Activated CD4-positive, alpha-beta T cell treated with anti-CD3 and anti-CD28 coated beads for 36 hours (primary cell): ENCODE data around the gene ELL2. TPM values are rescaled to one million over a fixed set of nuclear protein-coding genes. Genes with fewer than 3 reads are reported as not detected.
"Not testable (repeated sequence)": the region's sequence is repeated elsewhere in the genome, so short reads cannot be mapped to it uniquely, and the experiment has no call there.

Experiments
- ATAC-seq: fragments of 200-7000 bp; cut with Tn5 transposase; one replicate; pipeline ENCODE4 v1.10.0; 2021; ENCODE audit warnings: mild to moderate bottlenecking, moderate library complexity
- CTCF ChIA-PET: fragments of 350-600 bp; sonication (Branson Sonifier 250); formaldehyde crosslinking; loops from one replicate; lab custom pipeline; 2021; ENCODE audit warnings: antibody characterized with exemption; lab: Charles Lee
- POLR2A ChIA-PET: fragments of 350-600 bp; sonication (Branson Sonifier 250); formaldehyde crosslinking; loops from one replicate; lab custom pipeline; 2021; ENCODE audit warnings: antibody characterized with exemption, inconsistent platforms; lab: Charles Lee
- DNase-seq: peaks from one replicate; pipeline ENCODE4 v3.0.0-alpha.2; 2020
- H3K27ac Mint-ChIP-seq: one replicate; pipeline ENCODE4 v1.8.0; 2021; ENCODE audit warnings: mixed read lengths
- H3K27me3 Mint-ChIP-seq: one replicate; pipeline ENCODE4 v1.8.0; 2021; ENCODE audit warnings: mixed read lengths
- H3K36me3 Mint-ChIP-seq: one replicate; pipeline ENCODE4 v1.8.0; 2021; ENCODE audit warnings: low read depth, mixed read lengths
- H3K4me1 Mint-ChIP-seq: one replicate; pipeline ENCODE4 v1.8.0; 2021; ENCODE audit warnings: mixed read lengths
- H3K4me3 Mint-ChIP-seq: one replicate; pipeline ENCODE4 v1.8.0; 2021; ENCODE audit warnings: mild to moderate bottlenecking, moderate library complexity, mixed read lengths
- H3K9me3 Mint-ChIP-seq: one replicate; pipeline ENCODE4 v1.8.0; 2021; ENCODE audit warnings: low read depth, mixed read lengths
- intact Hi-C, 2 experiments: fragments of 100-400 bp; cut with DNase I in 1 of 2; cut with micrococcal nuclease in 1 of 2; formaldehyde crosslinking; loops; one replicate each; pipeline versions ENCODE4 v1.14.2 to v1.15.1; 2022 to 2024; cut with DNase I, micrococcal nuclease
- total RNA-seq, 2 experiments: library from RNA; stranded (reverse); gene quantifications; one replicate each; pipeline ENCODE4 v1.2.3, GENCODE V29; 2021

The ELL2 gene
- total RNA-seq, 2 experiments from 2014 or later: 87.6 to 131 TPM

GRCh38 chr5:95858661-95859595 is 102.7 kb downstream of the ELL2 start:
- POLR2A ChIA-PET: no interaction called here

GRCh38 chr5:95858023-95858461 is 103.6 kb downstream of the ELL2 start:
- peaks cover 52% of the 10 kb centered on the region for H3K4me1 Mint-ChIP-seq
- CTCF ChIA-PET: interaction anchor here (0.9 to 7.0 kb wide), 5 partner anchors 9 to 318 kb away, joined by 4 to 56 read pairs (median 8); no protein-coding TSS in a partner anchor
- H3K27me3 Mint-ChIP-seq: no peaks in the 10 kb centered on the region
- peak overlapping the region; percentile 12 for H3K4me3 Mint-ChIP-seq
- H3K27ac Mint-ChIP-seq: peak overlapping the region; percentile 76
- POLR2A ChIA-PET: no interaction called here
- no peak for DNase-seq
- ATAC-seq: no peak
- intact Hi-C loops: loop anchor here (1.0 to 5.0 kb wide), 11 partner anchors 71 to 845 kb away; partner anchors contain the start of gene ELL2 (in 2 of the 2)
- H3K36me3 Mint-ChIP-seq: no peaks in the 10 kb centered on the region
- no peaks in the 10 kb centered on the region for H3K9me3 Mint-ChIP-seq

More at GRCh38 chr5:95858661-95859595, 102.7 kb downstream of the ELL2 start:
- ATAC-seq (peak; percentile 95), DNase-seq (peak; percentile 98)
- peaks cover 58% of the 10 kb centered on the region for H3K4me1 Mint-ChIP-seq
- H3K36me3 Mint-ChIP-seq: no peaks in the 10 kb centered on the region
- peak overlapping the region; percentile 12 for H3K4me3 Mint-ChIP-seq
- intact Hi-C loops: loop anchor here (1.0 to 5.0 kb wide), 14 partner anchors 11 to 844 kb away; partner anchors contain the start of gene ELL2 (in 2 of the 2)
- CTCF ChIA-PET: interaction anchor here (0.6 to 3.9 kb wide), 21 partner anchors 8 to 1231 kb away, joined by 3 to 22 read pairs (median 4); no protein-coding TSS in a partner anchor
- no peaks in the 10 kb centered on the region for H3K27me3 Mint-ChIP-seq
- H3K27ac Mint-ChIP-seq: peak overlapping the region; percentile 86
- no peaks in the 10 kb centered on the region for H3K9me3 Mint-ChIP-seq

GRCh38 chr5:95857185-95857945 is 104.3 kb downstream of the ELL2 start:
- Mint-ChIP-seq H3K4me3 (no peak overlapping the region), H3K27me3 (no peaks in the 10 kb centered on the region), H3K36me3 (no peaks in the 10 kb centered on the region), H3K9me3 (no peaks in the 10 kb centered on the region), H3K4me1 (peaks cover 45% of the 10 kb centered on the region), H3K27ac (no peak overlapping the region)
- intact Hi-C loops: loop anchor here in 1 of 2 experiments (5.0 kb wide), 1 partner anchor 365 kb away; no protein-coding TSS in a partner anchor
- CTCF ChIA-PET: interaction anchor here (0.6 to 7.0 kb wide), 11 partner anchors 8 to 480 kb away, joined by 3 to 56 read pairs (median 4); no protein-coding TSS in a partner anchor
- no peak for ATAC-seq
- POLR2A ChIA-PET: no interaction called here
- no peak for DNase-seq

- Mint-ChIP-seq H3K27me3 (no peaks in the 10 kb centered on the region), H3K27ac (no peak overlapping the region), H3K9me3 (no peaks in the 10 kb centered on the region), H3K4me3 (no peak overlapping the region), H3K4me1 (peaks cover 37% of the 10 kb centered on the region), H3K36me3 (no peaks in the 10 kb centered on the region)
- POLR2A ChIA-PET: no interaction called here
- no peak for ATAC-seq
- intact Hi-C loops: loop anchor here in 1 of 2 experiments (5.0 kb wide), 1 partner anchor 366 kb away; no protein-coding TSS in a partner anchor
- CTCF ChIA-PET: interaction anchor here (0.7 to 7.0 kb wide), 9 partner anchors 7 to 481 kb away, joined by 3 to 56 read pairs (median 4); partner anchors contain the start of gene RFESD
- DNase-seq: no peak
Observed at GRCh38 chr5:95856501-95856981, 105.1 kb downstream of the ELL2 start.

- DNase-seq (no peak), ATAC-seq (no peak)
- Mint-ChIP-seq H3K4me3 (no peak overlapping the region), H3K27me3 (peaks cover 2% of the 10 kb centered on the region), H3K4me1 (peaks cover 8% of the 10 kb centered on the region), H3K27ac (no peak overlapping the region), H3K36me3 (no peaks in the 10 kb centered on the region), H3K9me3 (no peaks in the 10 kb centered on the region)
- intact Hi-C loops: no loop called here
- ChIA-PET POLR2A (no interaction called here), CTCF (interaction anchor here (0.8 to 7.0 kb wide), 10 partner anchors 9 to 484 kb away, joined by 3 to 56 read pairs (median 3); no protein-coding TSS in a partner anchor)
Observed at GRCh38 chr5:95853490-95853889, 108.2 kb downstream of the ELL2 start.

- no peaks in the 10 kb centered on the region for H3K36me3 Mint-ChIP-seq
- no peak for DNase-seq
- ATAC-seq: no peak
- H3K27ac Mint-ChIP-seq: no peak overlapping the region
- H3K27me3 Mint-ChIP-seq: peaks cover 4% of the 10 kb centered on the region
- no peak overlapping the region for H3K4me3 Mint-ChIP-seq
- intact Hi-C loops: no loop called here
- no peaks in the 10 kb centered on the region for H3K9me3 Mint-ChIP-seq
- ChIA-PET POLR2A (no interaction called here), CTCF (interaction anchor here (0.6 to 7.0 kb wide), 10 partner anchors 8 to 765 kb away, joined by 3 to 56 read pairs (median 4); no protein-coding TSS in a partner anchor)
- peaks cover 2% of the 10 kb centered on the region for H3K4me1 Mint-ChIP-seq
Observed at GRCh38 chr5:95852567-95852966, 109.1 kb downstream of the ELL2 start.

- H3K27ac Mint-ChIP-seq, DNase-seq, H3K9me3 Mint-ChIP-seq, ATAC-seq, H3K4me1 Mint-ChIP-seq, intact Hi-C loops, H3K27me3 Mint-ChIP-seq, H3K36me3 Mint-ChIP-seq, POLR2A ChIA-PET, H3K4me3 Mint-ChIP-seq: not testable (repeated sequence)
- CTCF ChIA-PET: interaction anchor here (3.5 to 7.0 kb wide), 4 partner anchors 7 to 187 kb away, joined by 22 to 142 read pairs (median 42); no protein-coding TSS in a partner anchor
Observed at GRCh38 chr5:95851141-95851540, 110.5 kb downstream of the ELL2 start.

- ChIA-PET POLR2A (no interaction called here), CTCF (interaction anchor here (0.7 to 5.5 kb wide), 7 partner anchors 8 to 186 kb away, joined by 3 to 142 read pairs (median 22); no protein-coding TSS in a partner anchor)
- Mint-ChIP-seq H3K27me3 (peaks cover 4% of the 10 kb centered on the region), H3K4me1 (no peaks in the 10 kb centered on the region), H3K36me3 (no peaks in the 10 kb centered on the region), H3K9me3 (no peaks in the 10 kb centered on the region), H3K27ac (no peak overlapping the region), H3K4me3 (no peak overlapping the region)
- peak; percentile 54 for ATAC-seq
- intact Hi-C loops: no loop called here
- no peak for DNase-seq
Observed at GRCh38 chr5:95850391-95850894, 111.2 kb downstream of the ELL2 start.

- no peaks in the 10 kb centered on the region for H3K4me1 Mint-ChIP-seq
- H3K27me3 Mint-ChIP-seq: peaks cover 4% of the 10 kb centered on the region
- CTCF ChIA-PET: interaction anchor here (0.6 to 6.8 kb wide), 14 partner anchors 10 to 1067 kb away, joined by 3 to 142 read pairs (median 5); partner anchors contain the start of genes GLRX and RFESD
- no peaks in the 10 kb centered on the region for H3K9me3 Mint-ChIP-seq
- ATAC-seq (no peak), DNase-seq (no peak)
- no peak overlapping the region for H3K27ac Mint-ChIP-seq
- POLR2A ChIA-PET: interaction anchor here (1.0 kb wide), 1 partner anchor 8 kb away, joined by 4 read pairs; no protein-coding TSS in a partner anchor
- no peak overlapping the region for H3K4me3 Mint-ChIP-seq
- intact Hi-C loops: loop anchor here in 1 of 2 experiments (10.0 kb wide), 1 partner anchor 564 kb away; the partner anchor contains the start of gene MCTP1
- H3K36me3 Mint-ChIP-seq: no peaks in the 10 kb centered on the region
Observed at GRCh38 chr5:95848701-95849100, 113.0 kb downstream of the ELL2 start.

GRCh38 chr5:95847261-95847592 is 114.4 kb downstream of the ELL2 start:
- DNase-seq: no peak
- H3K27me3 Mint-ChIP-seq: peaks cover 4% of the 10 kb centered on the region
- H3K27ac Mint-ChIP-seq: no peak overlapping the region
- H3K36me3 Mint-ChIP-seq: no peaks in the 10 kb centered on the region
- intact Hi-C loops: loop anchor here (1.0 to 10.0 kb wide), 5 partner anchors 66 to 879 kb away; partner anchors contain the start of gene MCTP1 (in 1 of the 2)
- ChIA-PET CTCF (interaction anchor here (0.7 to 6.8 kb wide), 15 partner anchors 11 to 546 kb away, joined by 3 to 142 read pairs (median 5); partner anchors contain the start of gene GLRX), POLR2A (interaction anchor here (1.0 kb wide), 1 partner anchor 66 kb away, joined by 4 read pairs; no protein-coding TSS in a partner anchor)
- no peak for ATAC-seq
- H3K4me1 Mint-ChIP-seq: peaks cover 11% of the 10 kb centered on the region
- no peak overlapping the region for H3K4me3 Mint-ChIP-seq
- H3K9me3 Mint-ChIP-seq: no peaks in the 10 kb centered on the region
